Hematopoietic multipotent progenitor cell treated with erythropoietin and hydrocortisone succinate and interleukin-3 and kit ligand, for 17 days (in vitro differentiated cells): ENCODE data around the gene PNMA6F.
"Not testable (repeated sequence)": the region's sequence is repeated elsewhere in the genome, so short reads cannot be mapped to it uniquely, and the experiment has no call there.

ENCODE experiments used
- DNase-seq: peaks from one replicate; pipeline ENCODE4 v3.0.0-alpha.2; 2015; ENCODE audit warnings: low spot score

PNMA6F gene

DNA sequence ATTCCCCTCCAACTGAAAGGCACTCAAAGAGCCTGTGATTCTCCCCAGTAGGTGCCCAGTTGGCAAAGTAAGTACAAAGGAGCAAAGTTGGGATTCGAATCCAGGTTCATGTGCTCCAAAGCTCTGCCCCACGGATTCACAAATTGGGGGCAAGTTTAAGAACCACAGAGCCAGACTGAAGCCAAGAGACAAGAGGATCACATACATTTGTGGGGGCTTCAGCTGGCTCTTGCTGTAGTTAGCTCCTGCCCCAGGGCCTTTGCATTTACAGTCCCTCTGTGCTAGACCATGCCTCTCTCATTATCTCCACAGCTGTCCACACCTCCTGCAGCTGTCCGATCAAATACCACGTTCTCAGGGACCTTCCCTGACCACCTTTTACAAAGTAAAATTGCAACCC lies 18.8 kb downstream of the PNMA6F start:
- DNase-seq, result no peak

DNA sequence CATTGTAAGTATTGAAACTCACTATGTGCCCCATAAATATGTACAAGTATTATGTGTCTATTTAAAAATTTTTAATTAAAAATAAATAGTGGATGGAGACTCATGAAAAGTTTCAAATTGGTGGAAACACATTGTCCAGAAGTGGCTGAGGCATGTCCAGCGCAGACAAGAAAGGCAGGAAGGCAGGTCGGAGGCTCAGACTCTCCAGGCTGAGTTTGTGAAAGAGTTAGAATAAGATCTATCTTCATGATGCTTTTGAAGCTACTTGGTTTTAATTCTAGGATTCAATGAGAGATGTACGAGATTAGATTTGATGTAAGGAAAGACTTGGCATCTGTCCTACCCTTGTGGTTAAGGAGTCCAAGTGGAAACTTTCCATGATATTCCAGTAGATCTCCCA lies 19.8 kb downstream of the PNMA6F start:
- no peak for DNase-seq

DNA sequence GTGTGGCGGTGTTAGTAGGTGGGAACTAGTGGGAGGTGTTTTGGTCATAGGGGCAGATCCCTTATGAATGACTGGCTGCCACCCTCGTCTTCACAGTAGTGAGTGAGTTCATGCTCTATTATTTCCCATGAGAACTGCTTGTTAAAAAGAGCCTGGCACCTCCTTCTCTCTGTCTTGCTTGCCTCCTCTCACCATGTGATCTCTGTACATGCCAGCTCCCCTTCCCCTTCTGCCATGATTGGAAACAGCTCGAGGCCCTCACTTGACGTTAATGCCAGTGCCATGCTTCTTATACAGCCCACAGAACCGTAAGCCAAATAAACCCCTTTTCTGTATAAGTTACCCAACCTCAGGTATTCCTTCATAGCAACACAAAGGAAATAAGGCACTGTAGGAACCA lies 21.7 kb downstream of the PNMA6F start:
- DNase-seq, result no peak

DNA sequence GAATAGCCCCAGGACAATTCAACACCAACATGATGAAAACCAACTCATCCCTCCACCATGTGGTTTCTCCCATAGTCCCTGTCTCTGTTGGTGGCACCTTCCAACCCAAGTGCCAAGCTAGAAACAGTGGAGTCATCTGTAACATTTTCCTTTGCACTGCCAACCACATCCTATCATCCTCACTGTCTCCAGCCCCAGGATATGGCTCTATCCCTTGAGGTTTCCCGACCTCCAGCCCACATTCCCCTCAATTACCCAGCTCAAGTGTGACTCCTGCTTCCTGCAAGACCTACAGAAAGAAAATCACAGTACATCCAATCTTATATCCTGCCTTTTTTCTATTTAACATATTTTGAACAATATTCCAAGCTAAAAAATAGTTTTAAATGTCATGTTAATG lies 24.2 kb downstream of the PNMA6F start:
- no peak for DNase-seq

DNA sequence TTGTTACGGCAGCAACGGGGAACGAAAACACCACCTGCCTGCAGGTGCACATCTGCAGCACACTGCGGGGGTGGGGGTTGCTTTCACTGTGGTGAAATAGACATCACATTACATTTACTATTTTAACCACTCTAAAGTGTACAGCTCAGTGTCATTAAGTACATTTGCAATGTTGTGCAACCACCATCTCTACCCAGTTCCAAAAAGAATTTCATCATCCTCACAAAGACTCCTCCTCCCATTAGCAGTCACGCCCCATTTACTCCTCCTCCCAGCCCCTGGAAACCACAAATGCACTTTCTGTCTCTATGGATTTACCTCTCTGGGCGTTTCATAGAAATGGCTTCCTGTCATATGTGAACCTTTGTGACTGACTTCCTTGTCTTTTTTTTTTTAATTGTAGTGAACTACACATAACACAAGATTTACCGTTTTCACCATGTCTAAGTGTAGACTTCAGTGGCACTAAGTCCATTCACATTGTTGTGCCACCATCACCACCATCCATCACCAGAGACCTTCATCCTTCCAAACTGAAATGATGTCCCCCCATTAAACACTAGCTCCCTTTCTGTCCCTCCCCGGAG lies 28.0 kb downstream of the PNMA6F start:
- DNase-seq, result not testable (repeated sequence)

DNA sequence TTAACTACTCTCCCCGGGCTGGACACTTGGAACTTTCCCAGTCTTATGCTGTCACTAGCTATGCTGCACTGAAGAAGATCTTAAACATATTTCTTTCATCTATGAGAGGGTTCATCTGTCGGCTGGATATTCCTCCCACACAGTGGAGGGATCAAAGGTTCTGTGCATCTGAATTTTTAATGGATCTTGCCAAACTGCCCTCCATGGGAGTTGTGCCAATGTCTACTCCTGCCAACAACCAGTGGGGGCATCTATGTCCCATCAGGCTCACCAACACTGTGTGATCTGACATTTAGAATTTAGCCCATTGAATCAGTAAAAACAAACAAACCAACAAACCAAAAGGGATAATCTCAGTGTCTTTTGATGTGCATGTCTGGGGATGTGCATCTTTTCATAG lies 32.8 kb downstream of the PNMA6F start:
- not testable (repeated sequence) for DNase-seq

DNA sequence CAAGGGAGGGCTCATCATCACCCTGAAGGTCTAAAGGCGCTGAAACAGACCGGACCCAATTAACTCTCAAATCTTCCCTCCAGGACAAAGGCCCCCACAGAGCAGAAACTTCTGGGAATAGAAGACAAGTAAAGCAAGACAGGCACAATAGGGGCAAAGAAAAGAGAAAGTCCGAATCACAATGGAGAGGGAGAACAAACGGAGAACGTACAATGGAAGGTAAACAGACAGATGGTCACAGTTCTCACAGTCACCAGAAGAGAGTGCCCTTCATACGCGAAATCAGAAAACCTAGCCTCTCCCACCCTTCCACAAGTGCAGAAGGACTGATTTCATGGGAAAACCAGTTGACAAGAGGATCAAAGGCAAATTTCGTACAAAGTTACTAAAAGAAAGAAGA lies 35.9 kb downstream of the PNMA6F start:
- DNase-seq, result not testable (repeated sequence)

DNA sequence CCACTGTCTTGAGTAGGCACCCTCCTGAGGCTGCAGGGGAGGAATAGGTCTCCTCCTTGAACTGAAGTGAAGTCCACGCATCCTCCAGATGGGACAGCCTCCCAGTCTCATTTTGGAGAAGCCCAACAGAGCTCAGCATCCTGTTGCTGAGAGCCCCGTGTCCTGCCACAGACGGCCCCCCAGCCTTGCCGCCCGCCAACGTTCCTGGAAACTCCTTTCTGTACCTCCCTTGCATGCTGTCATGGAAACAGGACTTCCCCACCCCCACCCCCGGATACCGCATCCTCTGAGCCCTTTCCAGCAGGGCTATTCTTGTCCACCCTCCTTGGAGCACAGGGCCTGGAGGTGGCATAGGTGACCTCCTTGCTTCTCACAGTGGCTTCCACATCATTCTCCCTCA lies 37.6 kb downstream of the PNMA6F start:
- not testable (repeated sequence) for DNase-seq

DNA sequence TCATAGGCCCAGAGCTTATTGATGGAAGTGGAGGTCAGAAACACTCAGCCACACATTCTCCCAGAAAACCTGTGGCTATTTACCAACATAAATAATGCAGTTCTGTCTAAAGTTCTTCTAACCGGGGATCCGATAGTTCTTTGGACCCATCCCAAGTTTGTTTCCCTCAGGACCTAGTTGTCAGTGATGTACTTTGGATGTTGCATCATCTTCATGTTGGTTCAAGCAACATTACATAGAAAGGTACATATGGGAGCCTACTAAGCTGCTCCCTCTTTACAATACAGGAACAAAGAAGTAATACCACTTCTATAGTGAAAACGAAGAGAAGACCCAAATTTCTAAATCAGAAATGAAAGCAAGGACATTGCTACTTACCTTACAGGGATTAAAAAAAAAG lies 39.8 kb downstream of the PNMA6F start:
- not testable (repeated sequence) for DNase-seq

DNA sequence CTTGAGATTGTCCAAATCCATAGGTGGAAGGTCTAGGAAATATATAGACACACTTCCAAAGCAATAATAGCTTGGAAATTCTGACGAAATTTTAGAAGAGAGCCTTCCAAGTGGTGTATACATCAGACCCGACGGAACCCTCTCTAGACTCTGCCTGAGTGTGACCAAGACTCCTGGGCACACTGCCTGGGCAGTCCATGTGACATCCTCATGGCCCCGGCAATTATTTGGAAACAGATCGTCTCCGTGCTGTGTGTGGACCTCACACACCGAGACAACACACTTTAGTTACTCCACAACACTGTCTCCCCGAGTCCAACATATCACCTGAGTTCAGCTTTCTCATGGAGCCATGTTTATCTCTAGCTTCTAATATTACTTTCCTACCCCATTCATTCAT lies 42.3 kb downstream of the PNMA6F start:
- DNase-seq, result not testable (repeated sequence)

DNA sequence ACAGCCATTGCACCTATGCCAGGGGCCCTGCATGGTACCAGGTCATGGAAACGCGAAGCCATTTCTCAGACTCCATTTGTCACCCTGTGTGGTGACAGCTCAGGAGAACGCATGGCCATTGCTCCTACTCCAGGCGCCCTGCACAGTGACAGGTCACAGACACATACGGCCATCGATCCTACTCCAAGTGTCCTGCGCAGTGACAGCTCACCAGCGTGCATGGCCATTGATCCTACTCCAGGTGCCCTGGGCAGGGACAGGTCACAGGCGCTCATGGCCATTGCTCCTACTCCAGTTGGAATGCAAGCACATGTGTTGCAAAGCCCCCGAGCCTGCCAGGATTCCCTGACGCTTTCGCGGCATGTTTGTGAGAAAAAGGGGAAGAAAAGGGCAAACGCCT lies 45.5 kb downstream of the PNMA6F start:
- not testable (repeated sequence) for DNase-seq

DNA sequence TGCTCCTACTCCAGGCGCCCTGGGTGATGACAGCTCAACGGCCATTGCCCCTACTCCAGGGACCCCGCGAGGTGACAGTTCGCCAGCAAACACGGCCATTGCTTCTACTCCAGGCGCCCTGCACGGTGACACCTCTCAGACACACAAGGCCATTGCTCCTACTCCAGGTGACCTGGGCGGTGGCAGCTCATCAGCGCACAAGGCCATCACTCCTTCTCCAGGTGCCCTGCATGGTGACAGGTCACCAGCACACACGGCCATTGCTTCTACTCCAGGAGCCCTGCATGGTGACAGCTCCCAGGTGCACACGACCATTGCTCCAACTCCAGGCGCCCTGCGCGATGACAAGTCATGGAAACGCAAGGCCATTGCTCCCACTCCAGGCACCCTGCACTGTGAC lies 46.1 kb downstream of the PNMA6F start:
- not testable (repeated sequence) for DNase-seq

DNA sequence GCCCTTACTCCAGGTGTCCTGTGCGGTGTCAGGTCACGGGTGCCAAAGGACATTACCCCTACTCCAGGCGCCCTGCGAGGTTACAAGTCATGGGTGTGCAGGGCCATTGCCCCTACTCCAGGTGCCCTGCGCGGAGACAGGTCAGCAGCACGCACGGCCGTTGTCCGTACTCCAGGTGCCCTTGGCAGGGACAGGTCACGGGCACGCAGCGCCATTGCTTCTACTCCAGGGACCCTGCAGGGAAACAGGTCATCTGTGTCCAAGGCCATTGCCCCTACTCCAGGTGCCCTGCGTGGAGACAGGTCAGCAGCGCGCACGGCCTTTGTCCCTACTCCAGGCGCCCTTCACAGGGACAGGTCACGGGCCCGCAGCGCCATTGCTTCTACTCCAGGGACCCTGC lies 49.0 kb downstream of the PNMA6F start:
- DNase-seq, result not testable (repeated sequence)

DNA sequence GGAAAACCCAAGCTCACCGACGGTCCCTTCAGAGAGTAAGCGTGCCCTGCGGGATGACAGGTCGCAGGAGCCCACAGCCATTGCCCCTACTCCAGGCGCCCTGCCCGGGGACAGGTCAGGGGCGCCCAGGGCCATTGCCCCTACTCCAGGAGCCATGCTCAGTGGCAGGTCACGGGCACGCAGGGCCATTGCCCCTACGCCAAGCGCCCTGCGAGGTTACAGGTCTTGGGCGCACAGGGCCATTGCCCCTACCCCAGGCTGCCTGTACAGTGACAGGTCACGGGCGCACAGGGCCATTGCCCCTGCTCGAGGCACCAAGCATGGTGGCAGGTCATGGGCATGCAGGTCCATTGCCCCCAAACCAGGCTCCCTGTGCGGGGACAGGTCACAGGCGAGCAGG lies 49.5 kb downstream of the PNMA6F start:
- DNase-seq, result not testable (repeated sequence)
